GM12878 (cell line): ENCODE measurements around the gene CCDC182. TPM values are rescaled to one million over a fixed set of nuclear protein-coding genes. Genes with fewer than 3 reads are reported as not detected.

Experiments
- ATAC-seq: fragments of 200-7000 bp; cut with Tn5 transposase; 3 replicates; pipeline ENCODE4 v1.9.1; 2020; ENCODE audit warnings: mild to moderate bottlenecking, moderate library complexity
- BruUV-seq: library from RNA; stranded (reverse); fragments of 400-500 nt; replicated peaks from 2 replicates; lab custom pipeline; 2021; lab: Mats Ljungman, UMichigan
- CTCF ChIA-PET: fragments of 300-600 bp; sonication (Branson Sonifier 250); formaldehyde crosslinking; extraction: SDS; loops from one replicate; lab custom pipeline; 2021; ENCODE audit warnings: inconsistent platforms; lab: Yijun Ruan, JAX
- POLR2A ChIA-PET: fragments of 350-600 bp; formaldehyde crosslinking; extraction: SDS; loops from one replicate; lab custom pipeline; 2021; ENCODE audit warnings: inconsistent platforms; lab: Charles Lee
- RAD21 ChIA-PET: fragments of 300-600 bp; sonication (Branson Sonifier 250); formaldehyde crosslinking; loops from one replicate; lab custom pipeline; 2023; ENCODE audit warnings: antibody characterized with exemption; ENCODE audit not compliant: unreplicated experiment; lab: Charles Lee
- SMC1A ChIA-PET: fragments of 300-600 bp; sonication (Branson Sonifier 250); formaldehyde crosslinking; loops from one replicate; lab custom pipeline; 2023; ENCODE audit not compliant: unreplicated experiment, uncharacterized antibody; lab: Charles Lee
- DNase-seq: peaks from one replicate; pipeline ENCODE4 v3.0.0-alpha.2; 2011; ENCODE audit warnings: low read depth, low spot score
- FAIRE-seq: peaks from 3 replicates; lab custom pipeline; 2011; peaks lifted over from hg19 to GRCh38; lab: Jason Lieb, UNC
- H2AFZ ChIP-seq: 2 replicates; pipeline ENCODE4 v1.6.0; 2011; ENCODE audit warnings: low read depth, low read length, control low read depth; ENCODE audit not compliant: control insufficient read depth
- H3K27ac ChIP-seq: 2 replicates; pipeline ENCODE4 v1.5.1; 2011; ENCODE audit warnings: control low read depth; ENCODE audit not compliant: control insufficient read depth, insufficient read depth
- H3K27me3 ChIP-seq, 2 experiments: replicated peaks in 1 of 2; 2 replicates each; pipeline versions ENCODE4 v1.6.0 to v1.6.1; 2011; ENCODE audit warnings: low read length in 1 of 2; ENCODE audit not compliant: control insufficient read depth in 2 of 2, insufficient read depth in 2 of 2
- H3K36me3 ChIP-seq, 2 experiments: 2 replicates each; pipeline ENCODE4 v1.5.1; 2011; ENCODE audit warnings: low read length in 1 of 2; ENCODE audit not compliant: control insufficient read depth in 2 of 2, insufficient read depth in 2 of 2
- H3K4me1 ChIP-seq: 2 replicates; pipeline ENCODE4 v1.6.1; 2011; ENCODE audit warnings: mild to moderate bottlenecking, low read length, moderate library complexity, mixed read lengths; ENCODE audit not compliant: control insufficient read depth, insufficient read depth
- H3K4me2 ChIP-seq: 2 replicates; pipeline ENCODE4 v1.6.0; 2011; ENCODE audit warnings: control low read depth; ENCODE audit not compliant: control insufficient read depth, insufficient read depth
- H3K4me3 ChIP-seq: fragments of 200-600 bp; sonication (generic); 2 replicates; pipeline ENCODE4 v1.5.1; 2016
- H3K79me2 ChIP-seq: 2 replicates; pipeline ENCODE4 v1.6.0; 2011; ENCODE audit warnings: low read length; ENCODE audit not compliant: control insufficient read depth, insufficient read depth
- H3K9ac ChIP-seq: 2 replicates; pipeline ENCODE4 v1.8.0; 2011; ENCODE audit warnings: low read length, control low read depth, mixed read lengths; ENCODE audit not compliant: control insufficient read depth, insufficient read depth
- H3K9me3 ChIP-seq: replicated peaks from 3 replicates; pipeline ENCODE4 v1.5.1; 2011; ENCODE audit warnings: mild to moderate bottlenecking, low read length; ENCODE audit not compliant: control insufficient read depth, insufficient read depth
- H4K20me1 ChIP-seq: 2 replicates; pipeline ENCODE4 v1.6.0; 2011; ENCODE audit not compliant: control insufficient read depth, insufficient read depth
- BHLHE40 ChIP-seq, 2 experiments: fragments of 450-650 bp in 1 of 2; IDR thresholded peaks; 2 replicates each; pipeline ENCODE4 v1.6.1; 2011 to 2017; ENCODE audit warnings: low read depth in 2 of 2, borderline replicate concordance in 1 of 2, improper control_type of control experiment in 1 of 2, low read length in 1 of 2, mild to moderate bottlenecking in 1 of 2
- EGR1 ChIP-seq, 2 experiments: IDR thresholded peaks; 1 replicate in 1 of 2; 2 replicates in 1 of 2; pipeline ENCODE4 v1.6.1; 2011 to 2012; ENCODE audit warnings: low read depth in 2 of 2, low read length in 2 of 2, borderline replicate concordance in 1 of 2, mild to moderate bottlenecking in 1 of 2, moderate library complexity in 1 of 2
- FOXK2 ChIP-seq: fragments of 450-650 bp; IDR thresholded peaks from 2 replicates; pipeline ENCODE4 v1.6.1; 2017; ENCODE audit warnings: mild to moderate bottlenecking, moderate library complexity
- MXI1 ChIP-seq: fragments of 150-350 bp; IDR thresholded peaks from 2 replicates; pipeline ENCODE4 v1.6.1; 2011; ENCODE audit warnings: low read depth, mild to moderate bottlenecking, inconsistent platforms, low read length, improper control_type of control experiment
- MYC ChIP-seq: IDR thresholded peaks from 2 replicates; pipeline ENCODE4 v1.6.1; 2011; ENCODE audit warnings: mild to moderate bottlenecking, low read length, moderate library complexity, inconsistent platforms; ENCODE audit not compliant: insufficient read depth, insufficient replicate concordance, insufficient read length, severe bottlenecking
- NR2C2 ChIP-seq: IDR thresholded peaks from 2 replicates; pipeline ENCODE4 v1.6.1; 2011; ENCODE audit warnings: borderline replicate concordance, low read depth; ENCODE audit not compliant: control insufficient read depth, insufficient read length
- NRF1 ChIP-seq: conservative IDR thresholded peaks from 2 replicates; pipeline ENCODE4 v1.6.1; 2011; ENCODE audit warnings: mild to moderate bottlenecking, low read depth, low read length, improper control_type of control experiment
- RAD21 ChIP-seq: IDR thresholded peaks from 2 replicates; pipeline ENCODE4 v1.6.1; 2011; ENCODE audit warnings: mild to moderate bottlenecking, low read depth, low read length, moderate library complexity; ENCODE audit not compliant: insufficient read depth
- RAD51 ChIP-seq: fragments of 450-650 bp; IDR thresholded peaks from 2 replicates; pipeline ENCODE4 v1.6.1; 2016; ENCODE audit warnings: moderate library complexity, mild to moderate bottlenecking, inconsistent platforms
- RB1 ChIP-seq: fragments of 450-650 bp; formaldehyde crosslinking; IDR thresholded peaks from 2 replicates; pipeline ENCODE4 v1.6.1; 2017; ENCODE audit warnings: mild to moderate bottlenecking, borderline replicate concordance
- SMC3 ChIP-seq: IDR thresholded peaks from 2 replicates; pipeline ENCODE4 v1.6.1; 2011; ENCODE audit warnings: low read length, improper control_type of control experiment, borderline replicate concordance
- SPI1 ChIP-seq: IDR thresholded peaks from 2 replicates; pipeline ENCODE4 v1.6.1; 2011; ENCODE audit warnings: low read depth, mild to moderate bottlenecking, low read length, moderate library complexity, borderline replicate concordance; ENCODE audit not compliant: insufficient read depth
- TCF7 ChIP-seq: IDR thresholded peaks from 2 replicates; pipeline ENCODE4 v1.6.1; 2014; ENCODE audit warnings: antibody characterized with exemption, borderline replicate concordance
- ZSCAN29 ChIP-seq: fragments of 450-650 bp; IDR thresholded peaks from 2 replicates; pipeline ENCODE4 v1.6.1; 2017; ENCODE audit warnings: mild to moderate bottlenecking, moderate library complexity
- ZZZ3 ChIP-seq: IDR thresholded peaks from 2 replicates; pipeline ENCODE4 v1.6.1; 2011; ENCODE audit warnings: low read depth; ENCODE audit not compliant: control insufficient read depth, insufficient read length
- WGBS: methylation state at CpG from one replicate; pipeline ENCODE4 v1.1.6; 2016; ENCODE audit warnings: low lambda C conversion rate; ENCODE audit not compliant: insufficient replicate concordance, insufficient coverage; ENCODE audit errors: missing lambda C conversion rate; 5-methylcytosine and 5-hydroxymethylcytosine counted together
- in situ Hi-C: fragments of 300-500 bp; cut with MboI; formaldehyde crosslinking; loops from 9 replicates; pipeline ENCODE4 v1.14.3; 2018; ENCODE audit warnings: mixed read lengths
- intact Hi-C: fragments of 100-400 bp; cut with micrococcal nuclease; formaldehyde crosslinking; loops from one replicate; pipeline ENCODE4 v1.14.2; 2022; ENCODE audit not compliant: unreplicated experiment
- polyA plus RNA-seq, 11 experiments: library from polyadenylated mRNA; depleted of rRNA in 4 of 11; unstranded in 6 of 11; stranded (reverse) in 5 of 11; fragments of >200 nt; fragmentation: Nextera tagmentation in 4 of 11; fragmentation: Illumina TruSeq in 1 of 11; extraction: Ambion mirVana in 4 of 11; extraction: Trizol in 1 of 11; gene quantifications; 1 replicate in 1 of 11; 2 replicates in 10 of 11; pipeline versions ENCODE4 v1.2.1 to v1.2.3, GENCODE V29; 2011 to 2016; ENCODE audit warnings: inconsistent platforms in 2 of 11, missing spikeins in 2 of 11, low read depth in 1 of 11
- total RNA-seq, 4 experiments: library from RNA; depleted of rRNA in 3 of 4; stranded (reverse); fragments of >200 nt in 3 of 4; fragmentation: Illumina TruSeq in 1 of 4; extraction: Trizol in 1 of 4; gene quantifications; 2 replicates each; pipeline versions ENCODE4 v1.2.1 to v1.2.3, GENCODE V29; 2013 to 2021
- TF ChIP-seq, protein P1 (sequence below), 3 experiments: IDR thresholded peaks in 2 of 3; conservative IDR thresholded peaks in 1 of 3; 2 replicates each; pipeline ENCODE4 v1.5.1; 2011; ENCODE audit warnings: low read depth in 3 of 3, low read length in 3 of 3, mild to moderate bottlenecking in 3 of 3, control low read depth in 2 of 3, moderate library complexity in 2 of 3, inconsistent platforms in 1 of 3, mixed read lengths in 1 of 3; ENCODE audit not compliant: control insufficient read depth in 2 of 3, insufficient read depth in 1 of 3; ENCODE audit errors: extremely low read depth in 1 of 3
- TF ChIP-seq, protein P2 (sequence below): IDR thresholded peaks from 2 replicates; pipeline ENCODE4 v1.6.1; 2011; ENCODE audit warnings: borderline replicate concordance, low read depth, mild to moderate bottlenecking, moderate library complexity, low read length; ENCODE audit not compliant: insufficient read depth, poor library complexity, severe bottlenecking

CCDC182 gene
- total and polyA plus RNA-seq, 10 of the 15 experiments (the other 5 are each of a cell fraction or from before 2014, with no cell fraction given), result not detected

DNA sequence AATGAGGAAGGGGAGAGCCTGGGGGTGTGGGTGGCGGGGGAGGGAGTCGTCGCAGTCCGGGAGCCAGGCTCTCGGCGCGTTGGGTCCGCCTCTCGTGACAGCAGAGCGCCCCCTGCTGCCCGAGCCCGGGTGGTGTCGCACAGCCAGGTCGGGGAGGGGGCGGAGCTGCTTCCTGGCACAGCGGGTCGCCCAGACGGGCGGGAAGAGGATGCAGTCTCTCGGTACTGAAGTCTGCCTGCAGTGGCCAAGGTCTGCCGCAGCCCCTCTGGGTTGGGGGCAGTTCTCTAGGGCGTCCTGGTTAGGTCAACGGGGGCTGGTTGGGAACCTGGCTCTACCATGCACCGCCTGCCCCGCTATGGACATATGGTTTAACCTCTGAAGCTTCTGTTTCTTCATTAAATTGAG lies 38.2 kb upstream of the CCDC182 start:
- in situ Hi-C loops, result no loop called here
- Histone ChIP-seq H3K27me3 (peaks cover 1 to 2% of the 10 kb centered on the region in 2 experiments; a peak in 2 of 4 replicates), H3K9ac (no peak overlapping the region), H3K36me3 (no peaks in the 10 kb centered on the region), H3K4me3 (no peak overlapping the region), H4K20me1 (no peaks in the 10 kb centered on the region), H3K4me2 (peak overlapping the region; percentile 19; the same call in 1 of the 2 replicates)
- ChIA-PET POLR2A (no interaction called here), RAD21 (interaction anchor here (1.2 to 2.1 kb wide), 4 partner anchors 43 to 735 kb away, joined by 3 to 7 read pairs (median 6); no protein-coding TSS in a partner anchor), SMC1A (interaction anchor here (1.1 to 1.9 kb wide), 5 partner anchors 31 to 655 kb away, joined by 3 to 9 read pairs (median 4); no protein-coding TSS in a partner anchor)
- no peak for DNase-seq
- peak; percentile 67 for TF ChIP-seq RAD21
- TF ChIP-seq ZSCAN29, result no peak
- TF ChIP-seq, protein P1, sequence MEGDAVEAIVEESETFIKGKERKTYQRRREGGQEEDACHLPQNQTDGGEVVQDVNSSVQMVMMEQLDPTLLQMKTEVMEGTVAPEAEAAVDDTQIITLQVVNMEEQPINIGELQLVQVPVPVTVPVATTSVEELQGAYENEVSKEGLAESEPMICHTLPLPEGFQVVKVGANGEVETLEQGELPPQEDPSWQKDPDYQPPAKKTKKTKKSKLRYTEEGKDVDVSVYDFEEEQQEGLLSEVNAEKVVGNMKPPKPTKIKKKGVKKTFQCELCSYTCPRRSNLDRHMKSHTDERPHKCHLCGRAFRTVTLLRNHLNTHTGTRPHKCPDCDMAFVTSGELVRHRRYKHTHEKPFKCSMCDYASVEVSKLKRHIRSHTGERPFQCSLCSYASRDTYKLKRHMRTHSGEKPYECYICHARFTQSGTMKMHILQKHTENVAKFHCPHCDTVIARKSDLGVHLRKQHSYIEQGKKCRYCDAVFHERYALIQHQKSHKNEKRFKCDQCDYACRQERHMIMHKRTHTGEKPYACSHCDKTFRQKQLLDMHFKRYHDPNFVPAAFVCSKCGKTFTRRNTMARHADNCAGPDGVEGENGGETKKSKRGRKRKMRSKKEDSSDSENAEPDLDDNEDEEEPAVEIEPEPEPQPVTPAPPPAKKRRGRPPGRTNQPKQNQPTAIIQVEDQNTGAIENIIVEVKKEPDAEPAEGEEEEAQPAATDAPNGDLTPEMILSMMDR (IDR thresholded peaks at IDR 0.05 in 2 of 3, conservative IDR thresholded peaks at IDR 0.05 in 1 of 3; ENCODE audit: control insufficient read depth in 2 of 3, extremely low read depth in 1 of 3, insufficient read depth in 1 of 3, low read depth in 3 of 3, low read length in 3 of 3), result peak; percentile 64 to 87 (median 78)
- TF ChIP-seq EGR1 (IDR thresholded peaks at IDR 0.05; ENCODE audit: borderline replicate concordance in 1 of 2, low read depth in 2 of 2, low read length in 2 of 2), result peak in 1 of 2 experiments; percentile 45; a peak in 2 of 3 replicates
- peak; percentile 49 for TF ChIP-seq SMC3
- TF ChIP-seq BHLHE40 (IDR thresholded peaks at IDR 0.05; ENCODE audit: borderline replicate concordance in 1 of 2, low read depth in 2 of 2, low read length in 1 of 2), result peak in 1 of 2 experiments; percentile 67; a peak in 1 of 4 replicates
- no peak for TF ChIP-seq NRF1
- TF ChIP-seq FOXK2, result no peak
- TF ChIP-seq ZZZ3, result no peak
- no peak for TF ChIP-seq TCF7
- no peak for TF ChIP-seq RAD51
- peak; percentile 23; the same call in 1 of the 2 replicates for TF ChIP-seq RB1
- no peak for TF ChIP-seq MXI1
- TF ChIP-seq, protein P2, sequence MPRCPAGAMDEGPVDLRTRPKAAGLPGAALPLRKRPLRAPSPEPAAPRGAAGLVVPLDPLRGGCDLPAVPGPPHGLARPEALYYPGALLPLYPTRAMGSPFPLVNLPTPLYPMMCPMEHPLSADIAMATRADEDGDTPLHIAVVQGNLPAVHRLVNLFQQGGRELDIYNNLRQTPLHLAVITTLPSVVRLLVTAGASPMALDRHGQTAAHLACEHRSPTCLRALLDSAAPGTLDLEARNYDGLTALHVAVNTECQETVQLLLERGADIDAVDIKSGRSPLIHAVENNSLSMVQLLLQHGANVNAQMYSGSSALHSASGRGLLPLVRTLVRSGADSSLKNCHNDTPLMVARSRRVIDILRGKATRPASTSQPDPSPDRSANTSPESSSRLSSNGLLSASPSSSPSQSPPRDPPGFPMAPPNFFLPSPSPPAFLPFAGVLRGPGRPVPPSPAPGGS, result no peak
- TF ChIP-seq SPI1, result no peak
- TF ChIP-seq MYC, result no peak
- no peak for TF ChIP-seq NR2C2
- TF ChIP-seq, all 136 proteins: peak for 6
- 14% methylated on average over 14 of the region's 25 CpGs for WGBS
- FAIRE-seq (no peak), ATAC-seq (peak; percentile 95)
- intact Hi-C loops, result no loop called here
- no peaks in the 10 kb centered on the region for H3K4me1 ChIP-seq
- BruUV-seq, result no TSS peak
- H2AFZ ChIP-seq, result no peak overlapping the region
- no peak overlapping the region for H3K27ac ChIP-seq
- CTCF ChIA-PET, result interaction anchor here (0.5 to 4.2 kb wide), 47 partner anchors 9 to 1247 kb away, joined by 3 to 26 read pairs (median 4); partner anchors contain the start of gene MRPS23
- no peaks in the 10 kb centered on the region for H3K9me3 ChIP-seq
- no peaks in the 10 kb centered on the region for H3K79me2 ChIP-seq
